ENCODE measurements around the gene RASGRP2.

Gene RASGRP2

DNA sequence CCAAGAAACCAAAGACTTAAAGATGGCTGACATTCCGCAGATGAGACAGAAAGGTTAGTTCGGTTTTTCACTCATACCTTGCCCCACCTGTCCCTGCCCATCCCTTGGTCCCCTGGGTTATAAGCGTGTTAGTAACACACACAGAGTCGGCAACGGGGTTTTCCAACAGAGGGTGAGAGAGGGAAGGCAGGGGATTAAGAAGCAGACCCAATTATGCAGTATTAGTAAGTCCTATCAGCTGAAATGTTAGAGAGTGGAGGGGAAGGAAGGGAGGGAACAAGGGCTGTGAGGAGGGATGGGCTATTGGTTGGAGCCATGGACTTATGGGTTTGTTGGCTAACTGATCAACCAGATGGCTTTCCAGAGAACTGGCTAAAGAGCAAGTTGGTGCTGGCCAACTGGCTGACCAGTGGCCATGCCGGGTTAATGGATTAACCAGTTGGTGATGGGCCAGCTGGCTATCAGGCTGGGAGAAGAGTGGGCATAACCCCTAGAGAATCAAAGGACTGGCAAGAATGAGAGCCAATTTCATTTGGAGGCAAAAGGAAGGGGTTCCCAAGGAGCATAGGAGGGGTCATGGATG lies 66.4 kb downstream of the RASGRP2 start:
- Histone ChIP-seq H3K4me1 (ENCODE audit: insufficient read depth, low read length) (peaks cover 14% of the 10 kb centered on the region), H3K4me3 (ENCODE audit: low read length) (no peak overlapping the region), H3K36me3 (ENCODE audit: insufficient read depth, low read length) (peaks cover 2% of the 10 kb centered on the region), H2AFZ (ENCODE audit: low read depth, low read length) (no peak overlapping the region), H3K27me3 (ENCODE audit: insufficient read depth, low read length) (no peaks in the 10 kb centered on the region), H3K9me3 (ENCODE audit: low read length) (no peaks in the 10 kb centered on the region)
